ENCODE results near the gene SPOCK3. TPM values are rescaled to one million over a fixed set of nuclear protein-coding genes. Genes with fewer than 3 reads are reported as not detected.

The SPOCK3 gene
- total RNA-seq, 2 experiments from 2014 or later, result not detected

DNA sequence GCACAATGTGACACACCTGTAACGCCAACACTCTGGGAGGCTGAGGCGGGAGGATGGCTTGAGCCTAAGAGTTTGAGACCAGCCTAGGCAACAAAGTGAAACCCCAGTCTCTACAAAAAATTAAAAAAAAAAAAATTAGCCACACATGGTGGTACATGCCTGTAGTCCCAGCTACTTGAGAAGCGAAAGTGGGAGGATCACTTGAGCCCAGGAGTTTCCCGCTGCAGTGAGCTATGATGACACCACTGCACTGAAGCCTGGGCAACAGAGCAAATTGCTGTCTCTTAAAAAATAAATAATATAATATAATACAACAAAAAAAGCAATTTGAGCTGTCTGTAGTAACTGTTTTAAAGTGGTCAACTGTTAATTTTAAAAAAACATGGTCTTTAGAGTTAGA lies 13.2 kb downstream of the SPOCK3 start:
- no peak overlapping the region for H2AFZ ChIP-seq (ENCODE audit: low read length)
- peaks cover 3% of the 10 kb centered on the region for H3K4me1 ChIP-seq (ENCODE audit: insufficient read depth, low read length, poor library complexity, severe bottlenecking)
- no TSS peak for BruUV-seq (replicated peaks)
- ChIA-PET POLR2A (interaction anchor here (0.6 to 0.7 kb wide), 3 partner anchors 10 to 315 kb away, joined by 3 to 4 read pairs (median 3); no protein-coding TSS in a partner anchor), CTCF (ENCODE audit: unreplicated experiment) (no interaction called here)
- DNase-seq (ENCODE audit: low spot score), result no peak
- no peak overlapping the region for H3K4me2 ChIP-seq (ENCODE audit: low read length)
- H3K4me3 ChIP-seq (ENCODE audit: low read depth, low read length, poor library complexity, severe bottlenecking), result no peak overlapping the region
- no peaks in the 10 kb centered on the region for H3K9me2 ChIP-seq (ENCODE audit: insufficient read depth, low read length)
- H3K79me2 ChIP-seq (ENCODE audit: insufficient read depth, low read depth, low read length), result no peaks in the 10 kb centered on the region
- intact Hi-C loops (cut with micrococcal nuclease; ENCODE audit: unreplicated experiment), result no loop called here
- H3K27ac ChIP-seq (ENCODE audit: low read depth, low read length, poor library complexity, severe bottlenecking), result no peak overlapping the region
- H3K9me3 ChIP-seq (ENCODE audit: low read length), result no peaks in the 10 kb centered on the region
- no peaks in the 10 kb centered on the region for H4K20me1 ChIP-seq (ENCODE audit: insufficient read depth, low read length)
- H3K36me3 ChIP-seq (ENCODE audit: insufficient read depth, low read length), result no peaks in the 10 kb centered on the region
- TF ChIP-seq CTCF (conservative IDR thresholded peaks at IDR 0.05; ENCODE audit: low read length) (no peak), EZH2phosphoT487 (IDR thresholded peaks at IDR 0.05; ENCODE audit: borderline replicate concordance, low read depth, low read length) (no peak)

DNA sequence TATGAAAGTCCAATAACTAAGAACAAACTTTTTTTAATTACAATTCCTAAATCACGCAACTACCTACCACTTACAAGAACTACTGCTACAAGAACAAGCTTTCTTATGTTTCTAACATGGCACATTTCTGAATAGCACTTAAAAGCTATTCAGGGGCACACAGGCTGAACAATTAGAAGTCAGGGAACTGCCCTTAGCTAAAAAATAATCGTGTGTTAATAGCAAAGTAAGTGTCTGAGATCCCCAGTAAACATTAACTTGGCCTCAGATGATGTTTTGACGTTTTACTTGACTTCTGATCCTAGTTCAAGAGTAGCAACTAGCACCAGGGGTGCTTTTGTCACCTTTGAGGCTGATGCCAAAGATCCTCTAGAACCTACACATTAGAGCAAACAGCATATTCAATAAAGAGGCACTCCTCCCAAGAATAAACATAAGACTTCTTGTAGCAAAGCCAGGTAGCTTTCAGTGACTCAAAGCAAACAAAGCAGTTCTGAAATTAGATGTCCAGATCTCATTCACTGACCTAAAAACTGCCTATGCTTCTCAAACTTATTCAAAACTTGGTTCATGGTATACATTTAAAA lies 16.2 kb downstream of the SPOCK3 start:
- no peaks in the 10 kb centered on the region for H4K20me1 ChIP-seq (ENCODE audit: insufficient read depth, low read length)
- no peaks in the 10 kb centered on the region for H3K36me3 ChIP-seq (ENCODE audit: insufficient read depth, low read length)
- peaks cover 3% of the 10 kb centered on the region for H3K4me1 ChIP-seq (ENCODE audit: insufficient read depth, low read length, poor library complexity, severe bottlenecking)
- intact Hi-C loops (cut with micrococcal nuclease; ENCODE audit: unreplicated experiment), result no loop called here
- no peak overlapping the region for H3K27ac ChIP-seq (ENCODE audit: low read depth, low read length, poor library complexity, severe bottlenecking)
- no peak overlapping the region for H3K4me3 ChIP-seq (ENCODE audit: low read depth, low read length, poor library complexity, severe bottlenecking)
- H3K9me3 ChIP-seq (ENCODE audit: low read length), result no peaks in the 10 kb centered on the region
- POLR2A ChIA-PET, result no interaction called here
- H3K9me2 ChIP-seq (ENCODE audit: insufficient read depth, low read length), result no peaks in the 10 kb centered on the region
- H3K4me2 ChIP-seq (ENCODE audit: low read length), result no peak overlapping the region
- no TSS peak for BruUV-seq (replicated peaks)
- TF ChIP-seq EZH2phosphoT487 (IDR thresholded peaks at IDR 0.05; ENCODE audit: borderline replicate concordance, low read depth, low read length) (no peak), CTCF (conservative IDR thresholded peaks at IDR 0.05; ENCODE audit: low read length) (no peak)
- no peaks in the 10 kb centered on the region for H3K79me2 ChIP-seq (ENCODE audit: insufficient read depth, low read depth, low read length)
- CTCF ChIA-PET (ENCODE audit: unreplicated experiment), result no interaction called here
- H2AFZ ChIP-seq (ENCODE audit: low read length), result no peak overlapping the region
- no peak for DNase-seq (ENCODE audit: low spot score)

GRCh38 chr4:167216783-167217182 lies 17.5 kb downstream of the SPOCK3 start:
- Histone ChIP-seq H3K79me2 (ENCODE audit: insufficient read depth, low read depth, low read length) (no peaks in the 10 kb centered on the region), H3K27ac (ENCODE audit: low read depth, low read length, poor library complexity, severe bottlenecking) (no peak overlapping the region), H3K4me3 (ENCODE audit: low read depth, low read length, poor library complexity, severe bottlenecking) (no peak overlapping the region), H3K9me2 (ENCODE audit: insufficient read depth, low read length) (no peaks in the 10 kb centered on the region), H2AFZ (ENCODE audit: low read length) (no peak overlapping the region), H3K4me1 (ENCODE audit: insufficient read depth, low read length, poor library complexity, severe bottlenecking) (peaks cover under 1% of the 10 kb centered on the region), H3K36me3 (ENCODE audit: insufficient read depth, low read length) (no peaks in the 10 kb centered on the region), H3K9me3 (ENCODE audit: low read length) (no peaks in the 10 kb centered on the region), H3K4me2 (ENCODE audit: low read length) (no peak overlapping the region), H4K20me1 (ENCODE audit: insufficient read depth, low read length) (no peaks in the 10 kb centered on the region)
- TF ChIP-seq EZH2phosphoT487 (IDR thresholded peaks at IDR 0.05; ENCODE audit: borderline replicate concordance, low read depth, low read length), result no peak
- TF ChIP-seq CTCF (conservative IDR thresholded peaks at IDR 0.05; ENCODE audit: low read length), result no peak
- ChIA-PET POLR2A (interaction anchor here (0.7 kb wide), 1 partner anchor 76 kb away, joined by 3 read pairs; no protein-coding TSS in a partner anchor), CTCF (ENCODE audit: unreplicated experiment) (no interaction called here)
- DNase-seq (ENCODE audit: low spot score), result no peak
- intact Hi-C loops (cut with micrococcal nuclease; ENCODE audit: unreplicated experiment), result no loop called here
- BruUV-seq (replicated peaks), result no TSS peak
